Activated naive CD4-positive, alpha-beta T cell treated with anti-CD3 and anti-CD28 coated beads, Interleukin-2, amount 50 U/mL, for 16 hours (primary cell): ENCODE measurements around the gene ENO3.

Source experiments
- DNase-seq: peaks from one replicate; pipeline ENCODE4 v3.0.0-alpha.2; 2020

The ENO3 gene

GRCh38 chr17:4978726-4979125, 27.8 kb downstream of the ENO3 start:
- no peak for DNase-seq

DNA sequence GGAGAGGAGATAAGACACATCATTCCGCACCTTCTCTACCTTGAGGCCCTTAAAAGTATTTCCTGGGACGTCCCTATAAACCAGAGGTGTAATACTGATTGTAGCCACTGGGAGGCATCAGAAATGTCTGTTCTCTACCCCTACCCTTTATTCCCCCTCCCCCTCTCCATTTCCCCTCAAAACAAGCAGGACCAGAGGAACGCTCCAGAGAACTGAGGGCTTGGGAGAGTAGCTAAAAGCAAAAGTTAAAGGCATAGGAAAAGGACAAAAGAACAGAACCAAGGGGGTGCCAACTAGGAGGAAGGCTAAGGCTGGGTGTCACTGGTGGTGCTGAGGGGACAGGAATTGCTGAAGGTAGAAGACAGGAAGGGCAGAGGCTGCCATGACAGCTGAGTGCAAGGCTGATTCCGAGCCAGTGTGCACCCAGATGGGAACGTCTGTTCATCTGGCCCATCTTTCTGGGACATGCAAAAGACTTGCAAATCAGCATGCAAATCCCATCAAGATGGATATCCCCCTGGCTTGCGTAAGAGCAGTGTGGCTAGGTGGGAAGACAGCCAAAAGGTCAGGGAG, 29.8 kb downstream of the ENO3 start:
- DNase-seq, result no peak

DNA sequence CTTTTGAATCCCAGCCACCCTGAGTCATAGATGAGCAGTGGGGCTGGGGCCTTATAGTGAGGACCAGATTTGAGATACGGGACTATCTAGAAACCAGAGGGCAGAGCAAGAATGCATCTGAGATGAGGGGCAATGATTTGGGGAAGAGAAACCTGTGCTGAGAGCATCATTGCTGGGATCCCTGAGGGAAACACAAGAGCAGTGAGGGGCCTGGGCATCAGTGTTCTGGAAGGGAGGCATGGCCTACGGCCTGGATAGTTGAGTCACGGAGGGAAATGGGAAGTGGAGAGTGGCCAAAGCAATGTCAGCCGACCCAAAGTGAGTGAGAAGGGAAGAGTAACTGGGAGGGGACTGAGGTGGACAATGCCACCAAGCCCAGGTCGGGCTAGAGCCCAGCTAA, 31.4 kb downstream of the ENO3 start:
- no peak for DNase-seq

- DNase-seq, result no peak
Observed at GRCh38 chr17:4986403-4986802, 35.5 kb downstream of the ENO3 start.

DNA sequence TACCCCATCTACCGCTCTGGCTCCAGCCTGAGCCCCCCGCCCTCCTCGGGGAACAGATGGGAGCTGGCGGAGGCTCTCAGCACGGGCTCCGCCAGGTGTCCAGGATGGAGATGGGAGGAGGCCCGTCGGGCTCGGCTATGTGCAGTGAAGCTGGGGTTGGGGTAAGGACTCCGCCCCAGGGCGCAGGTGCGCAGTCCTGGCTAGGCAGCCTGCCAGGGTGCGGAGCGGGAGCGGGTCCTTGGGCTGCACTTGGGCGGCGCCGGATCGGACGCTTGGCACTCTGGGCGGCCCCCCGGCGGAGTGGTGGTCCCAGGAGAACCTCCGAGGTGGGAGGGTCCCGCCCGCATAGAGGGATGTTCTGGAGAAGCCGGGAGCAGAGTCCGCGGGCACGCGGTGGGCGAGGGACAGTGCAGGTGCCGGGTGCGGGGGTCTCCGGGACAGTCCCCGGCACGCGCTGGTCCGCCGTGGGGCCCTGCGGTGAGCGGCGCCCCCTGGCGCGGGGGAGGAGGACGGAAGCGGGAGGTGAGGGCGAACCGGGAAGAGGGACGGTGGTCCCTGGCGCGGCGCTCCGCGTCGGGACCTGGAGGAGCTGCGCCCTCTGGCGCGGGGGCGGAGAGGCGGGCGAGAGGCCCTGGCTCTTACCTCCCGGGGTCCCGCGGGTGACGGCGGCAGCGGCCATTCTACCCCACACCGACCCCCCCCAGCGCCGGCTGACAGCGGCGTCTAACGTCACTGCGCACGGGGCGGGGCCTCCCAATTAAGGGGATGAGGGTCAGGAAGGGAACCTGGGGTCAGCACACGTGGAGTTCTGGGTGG, 36.2 kb downstream of the ENO3 start, which contains the start of gene CAMTA2:
TSS of gene CAMTA2 (minus strand) at position 725 of the 816 bp plus-strand sequence. CDS start 1,453 bp downstream, outside the sequence.
- DNase-seq, result peak; percentile 90

DNA sequence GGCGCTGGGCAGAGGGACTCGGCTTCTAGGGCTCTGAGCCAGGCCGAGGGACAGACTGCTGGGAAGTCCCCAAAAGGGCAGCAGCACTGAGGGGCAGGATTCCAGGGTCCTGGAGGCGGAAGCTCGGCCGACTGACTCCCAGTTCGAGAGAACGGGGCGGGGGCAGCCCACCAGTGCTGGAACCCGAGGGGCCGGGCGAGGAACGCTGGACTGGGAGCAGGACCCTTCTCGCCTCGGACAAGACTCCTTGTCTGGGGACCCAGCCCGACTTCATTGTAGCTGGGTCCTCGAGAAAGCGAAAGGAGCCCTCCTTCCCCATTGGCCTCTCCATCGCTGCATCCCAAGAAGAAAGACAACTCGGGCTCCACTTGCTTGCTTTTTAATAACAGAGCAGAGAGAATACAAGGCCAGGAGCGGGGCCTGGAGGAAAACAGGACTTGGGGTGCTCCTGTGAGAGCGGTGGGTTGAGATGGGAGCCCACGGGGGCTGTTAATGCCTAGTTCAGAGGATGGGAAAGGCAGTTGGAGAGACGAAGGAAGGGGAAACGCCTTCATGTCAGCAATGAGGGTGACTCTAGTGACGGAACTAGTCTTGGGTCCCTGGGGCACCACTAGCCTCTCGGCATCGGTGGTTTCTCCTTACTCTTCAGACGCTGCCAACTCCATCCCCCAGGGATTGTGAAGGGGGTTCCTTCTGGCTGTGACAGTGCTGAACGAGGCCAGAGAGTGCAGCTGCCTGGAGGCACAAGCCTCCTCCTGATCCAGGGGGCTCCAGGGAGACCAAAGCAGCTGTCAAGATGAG, 37.0 kb downstream of the ENO3 start:
- DNase-seq, result no peak

- no peak for DNase-seq
Observed at GRCh38 chr17:4994081-4994595, 43.2 kb downstream of the ENO3 start.

- peak; percentile 90 for DNase-seq
Observed at GRCh38 chr17:4997302-4998026, 46.5 kb downstream of the ENO3 start, which contains the start of the genes INCA1 and KIF1C. Gene INCA1 (minus strand): TSS chr17:4997522. CDS start chr17:4994437, 3,085 bp downstream. Gene KIF1C (plus strand): TSS chr17:4997950. CDS start chr17:5000247, 2,297 bp downstream.

- no peak for DNase-seq
Observed at GRCh38 chr17:4998027-4998731, 47.3 kb downstream of the ENO3 start.

DNA sequence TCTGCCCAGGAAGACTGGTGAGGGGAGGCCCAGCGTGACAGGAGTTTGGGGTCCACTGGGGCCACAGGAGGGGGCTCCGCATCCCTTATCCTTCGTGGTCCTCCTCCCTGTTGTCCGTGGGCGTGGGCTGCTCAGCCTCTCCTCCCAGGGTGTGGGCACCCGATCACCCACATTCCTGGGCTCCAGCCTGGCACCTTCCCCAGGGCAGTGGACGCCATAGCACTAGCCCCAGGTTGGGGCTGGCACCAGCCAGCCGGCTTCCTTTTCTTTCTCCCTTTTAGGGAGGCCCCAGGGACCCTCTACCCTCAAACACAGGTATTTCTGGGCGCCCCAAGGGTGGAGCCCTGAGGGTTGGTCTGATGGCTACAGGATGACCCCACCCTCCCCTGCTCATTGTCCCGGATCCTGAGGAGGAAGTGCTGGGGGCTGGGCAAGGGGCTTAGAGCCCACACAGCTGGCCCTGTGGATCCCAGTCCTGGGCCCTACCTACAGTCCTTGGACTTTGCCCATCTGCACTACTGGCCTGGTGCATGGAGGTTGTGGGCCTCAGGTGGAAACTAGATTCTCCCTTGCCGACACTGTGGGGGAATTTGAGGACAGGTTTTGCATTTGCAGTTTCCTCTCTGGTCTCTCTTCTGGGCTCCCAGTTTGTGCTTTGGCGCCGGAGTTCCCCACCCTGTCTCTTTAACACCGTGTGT, 48.0 kb downstream of the ENO3 start:
- no peak for DNase-seq

GRCh38 chr17:4999430-5000093, 48.6 kb downstream of the ENO3 start:
- DNase-seq, result no peak

DNA sequence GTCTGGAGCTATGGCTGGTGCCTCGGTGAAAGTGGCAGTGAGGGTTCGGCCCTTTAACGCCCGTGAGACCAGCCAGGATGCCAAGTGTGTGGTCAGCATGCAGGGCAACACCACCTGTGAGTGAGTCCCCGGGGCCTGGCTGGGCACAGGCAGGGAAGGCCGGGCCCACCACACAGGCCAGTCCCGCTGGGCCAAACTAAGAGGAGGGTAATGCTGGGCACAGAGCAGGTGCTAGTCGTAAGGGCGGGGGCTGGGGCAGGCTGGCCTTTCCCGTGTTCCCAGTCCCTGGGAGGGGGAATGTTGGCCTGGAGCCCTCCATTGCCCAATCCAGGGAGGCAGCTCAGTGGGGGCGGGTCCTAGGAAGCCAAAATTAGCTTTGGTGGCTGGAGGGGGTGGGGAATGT, 49.3 kb downstream of the ENO3 start:
- no peak for DNase-seq

GRCh38 chr17:5002121-5002788, 51.3 kb downstream of the ENO3 start:
- no peak for DNase-seq

DNA sequence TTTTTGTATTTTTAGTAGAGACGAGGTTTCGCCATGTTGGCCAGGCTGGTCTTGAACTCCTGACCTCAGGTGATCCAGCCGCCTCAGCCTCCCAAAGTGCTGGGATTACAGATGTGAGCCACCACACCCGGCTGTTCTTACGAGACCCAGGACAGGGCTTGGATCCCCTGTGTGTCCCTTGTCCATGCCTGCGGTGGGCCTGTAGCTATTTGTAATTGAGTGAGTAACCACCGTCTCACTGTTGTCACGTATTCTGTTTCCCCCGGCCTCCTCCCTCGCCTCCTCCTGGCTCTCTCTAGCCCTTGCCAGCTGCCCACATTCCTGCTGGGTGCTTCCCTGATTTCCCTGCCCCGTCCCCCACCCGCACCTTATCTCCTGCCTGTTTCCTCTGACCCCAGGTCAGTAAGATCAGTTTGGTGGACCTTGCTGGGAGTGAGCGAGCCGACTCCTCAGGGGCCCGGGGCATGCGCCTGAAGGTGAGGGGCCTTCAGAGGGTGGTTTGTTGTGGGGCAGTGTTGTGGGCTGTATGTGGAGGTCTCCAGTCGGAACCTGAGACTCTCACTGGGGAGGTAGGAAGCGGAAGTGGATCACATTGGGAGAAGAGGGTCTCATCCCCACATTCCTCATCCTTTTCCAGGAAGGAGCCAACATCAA, 52.4 kb downstream of the ENO3 start:
- DNase-seq, result no peak
